GM12873 (cell line): Measurements from ENCODE around the gene MYLK2.

Experiments used
- TF ChIP-seq, protein P1 (sequence below): IDR thresholded peaks from 2 replicates; pipeline ENCODE4 v1.5.1; 2012; ENCODE audit warnings: low read depth, mild to moderate bottlenecking, moderate library complexity, low read length, control low read depth; ENCODE audit not compliant: insufficient read depth; ENCODE audit errors: missing control alignments

Gene MYLK2

DNA sequence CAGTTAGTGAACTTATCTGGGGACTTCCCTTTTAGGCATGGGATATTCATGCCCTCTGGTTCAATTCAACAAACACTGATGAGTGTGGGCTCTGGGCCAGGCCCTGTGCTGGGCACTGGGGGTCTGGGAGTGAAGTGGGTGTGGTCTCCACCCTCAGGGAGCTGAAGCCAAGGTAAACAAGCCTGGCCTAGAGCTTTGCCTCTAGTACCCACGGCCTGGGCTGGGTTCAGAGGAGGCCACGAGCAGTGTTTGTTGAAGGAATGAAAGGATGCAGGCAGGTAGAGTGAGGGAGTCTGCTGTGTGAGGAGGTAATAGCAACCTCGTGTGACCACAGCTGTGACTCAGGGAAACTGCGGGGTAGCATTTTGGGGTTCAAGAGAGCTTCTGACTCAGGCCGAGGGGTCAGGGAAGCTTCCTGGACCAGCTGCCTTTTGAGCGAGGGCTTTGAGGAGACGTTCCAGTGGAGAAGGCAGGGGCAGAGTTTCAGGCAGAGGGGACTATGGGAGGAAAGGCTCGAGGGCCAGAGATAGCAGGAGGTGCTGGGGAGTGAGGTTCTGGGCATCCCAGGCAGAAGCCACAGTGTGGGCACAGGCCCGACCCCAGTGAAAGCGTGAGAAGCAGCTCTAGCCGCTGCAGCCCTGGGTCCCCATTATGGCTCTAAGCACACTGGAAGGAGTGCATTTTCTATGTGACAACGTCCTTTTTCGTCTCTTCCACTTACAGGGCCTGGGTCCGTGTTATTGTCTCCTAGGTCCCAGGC is 5.6 kb downstream of the MYLK2 start:
- TF ChIP-seq, protein P1, sequence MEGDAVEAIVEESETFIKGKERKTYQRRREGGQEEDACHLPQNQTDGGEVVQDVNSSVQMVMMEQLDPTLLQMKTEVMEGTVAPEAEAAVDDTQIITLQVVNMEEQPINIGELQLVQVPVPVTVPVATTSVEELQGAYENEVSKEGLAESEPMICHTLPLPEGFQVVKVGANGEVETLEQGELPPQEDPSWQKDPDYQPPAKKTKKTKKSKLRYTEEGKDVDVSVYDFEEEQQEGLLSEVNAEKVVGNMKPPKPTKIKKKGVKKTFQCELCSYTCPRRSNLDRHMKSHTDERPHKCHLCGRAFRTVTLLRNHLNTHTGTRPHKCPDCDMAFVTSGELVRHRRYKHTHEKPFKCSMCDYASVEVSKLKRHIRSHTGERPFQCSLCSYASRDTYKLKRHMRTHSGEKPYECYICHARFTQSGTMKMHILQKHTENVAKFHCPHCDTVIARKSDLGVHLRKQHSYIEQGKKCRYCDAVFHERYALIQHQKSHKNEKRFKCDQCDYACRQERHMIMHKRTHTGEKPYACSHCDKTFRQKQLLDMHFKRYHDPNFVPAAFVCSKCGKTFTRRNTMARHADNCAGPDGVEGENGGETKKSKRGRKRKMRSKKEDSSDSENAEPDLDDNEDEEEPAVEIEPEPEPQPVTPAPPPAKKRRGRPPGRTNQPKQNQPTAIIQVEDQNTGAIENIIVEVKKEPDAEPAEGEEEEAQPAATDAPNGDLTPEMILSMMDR: no peak

GRCh38 chr20:31826074-31826473 is 6.9 kb downstream of the MYLK2 start:
- TF ChIP-seq, protein P1: no peak

GRCh38 chr20:31827059-31827458 is 7.9 kb downstream of the MYLK2 start:
- TF ChIP-seq, protein P1: no peak

- TF ChIP-seq, protein P1: no peak
These were observed 10.6 kb downstream of the MYLK2 start for GRCh38 chr20:31829731-31830130.

- TF ChIP-seq, protein P1: no peak
These were observed 11.3 kb downstream of the MYLK2 start for GRCh38 chr20:31830406-31830981.

DNA sequence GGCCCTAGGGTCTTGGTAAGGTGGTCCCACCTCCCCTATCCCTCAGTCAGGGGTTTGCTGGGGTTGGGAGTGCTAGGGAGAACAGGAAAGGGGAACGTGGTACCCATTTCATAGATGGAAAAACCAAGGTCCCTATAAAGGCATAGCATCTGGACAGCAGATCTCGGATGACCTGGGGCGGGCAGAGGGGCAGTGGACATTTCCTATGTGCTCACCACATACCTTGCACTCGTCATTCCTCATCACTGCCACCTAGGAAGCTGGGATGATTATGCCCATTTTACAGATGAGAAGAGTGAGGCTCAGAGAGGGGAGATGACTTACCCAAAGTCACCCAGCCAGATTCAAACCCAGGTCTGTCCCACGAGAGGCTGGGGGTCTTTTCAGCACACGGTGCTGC is 12.1 kb downstream of the MYLK2 start:
- TF ChIP-seq, protein P1: no peak

- TF ChIP-seq, protein P1: no peak
These were observed 12.7 kb downstream of the MYLK2 start for GRCh38 chr20:31831771-31832306.
